Endodermal cell (in vitro differentiated cells): ENCODE data around the gene GRM7. TPM values are rescaled to one million over a fixed set of nuclear protein-coding genes. Genes with fewer than 3 reads are reported as not detected.

Experiments
- DNase-seq: peaks from one replicate; pipeline ENCODE4 v3.0.0-alpha.2; 2017
- H3K27ac ChIP-seq: 2 replicates; pipeline ENCODE4 v1.5.1; 2013; ENCODE audit warnings: mild to moderate bottlenecking, low read depth, low read length, moderate library complexity
- H3K27me3 ChIP-seq: 2 replicates; pipeline ENCODE4 v1.6.1; 2013; ENCODE audit warnings: mild to moderate bottlenecking, low read length, moderate library complexity; ENCODE audit not compliant: insufficient read depth, control insufficient read depth, poor library complexity, severe bottlenecking
- H3K36me3 ChIP-seq: 2 replicates; pipeline ENCODE4 v1.7.0; 2013; ENCODE audit warnings: mild to moderate bottlenecking, low read length, moderate library complexity; ENCODE audit not compliant: control insufficient read depth, insufficient read depth
- H3K4me1 ChIP-seq: one replicate; pipeline ENCODE4 v1.7.0; 2013; ENCODE audit warnings: low read length; ENCODE audit not compliant: control insufficient read depth, insufficient read depth
- H3K4me3 ChIP-seq: 2 replicates; pipeline ENCODE4 v1.5.1; 2013; ENCODE audit warnings: mild to moderate bottlenecking, low read length, moderate library complexity
- H3K9ac ChIP-seq: 2 replicates; pipeline ENCODE4 v1.6.1; 2013; ENCODE audit warnings: mild to moderate bottlenecking, low read length, moderate library complexity; ENCODE audit not compliant: poor library complexity, severe bottlenecking; ENCODE audit errors: extremely low read depth
- H3K9me3 ChIP-seq: 2 replicates; pipeline ENCODE4 v1.6.1; 2013; ENCODE audit warnings: mild to moderate bottlenecking, low read length, moderate library complexity; ENCODE audit not compliant: control insufficient read depth
- H3K27ac Mint-ChIP-seq: 2 replicates; pipeline ENCODE4 v1.8.0; 2020; ENCODE audit warnings: mixed read lengths
- H3K27me3 Mint-ChIP-seq: 2 replicates; pipeline ENCODE4 v1.8.0; 2021; ENCODE audit warnings: mild to moderate bottlenecking, mixed read lengths; ENCODE audit not compliant: insufficient read depth
- H3K36me3 Mint-ChIP-seq: 2 replicates; pipeline ENCODE4 v1.8.0; 2020; ENCODE audit warnings: low read depth, mixed read lengths
- H3K4me1 Mint-ChIP-seq: 2 replicates; pipeline ENCODE4 v1.8.0; 2020; ENCODE audit warnings: mixed read lengths
- H3K4me3 Mint-ChIP-seq: 2 replicates; pipeline ENCODE4 v1.8.0; 2020; ENCODE audit warnings: mild to moderate bottlenecking, moderate library complexity, mixed read lengths
- H3K9me3 Mint-ChIP-seq: 2 replicates; pipeline ENCODE4 v1.8.0; 2020; ENCODE audit warnings: mild to moderate bottlenecking, mixed read lengths
- CTCF ChIP-seq: fragments of 200-600 bp; sonication (generic); conservative IDR thresholded peaks from 2 replicates; pipeline ENCODE4 v1.5.0; 2021; ENCODE audit warnings: antibody characterized with exemption, mild to moderate bottlenecking
- WGBS, 2 experiments: methylation state at CpG; one replicate each; pipeline versions ENCODE4 v1.1.5 to v1.1.7; 2013; ENCODE audit warnings: missing lambda C conversion rate in 2 of 2, mixed read lengths in 1 of 2; ENCODE audit not compliant: insufficient coverage in 1 of 2, insufficient read length in 1 of 2; 5-methylcytosine and 5-hydroxymethylcytosine counted together
- total RNA-seq, 2 donors: library from RNA; stranded (reverse); fragmentation: NEBNext Ultra II Directional in 1 of 2; extraction: Animal tissue kit (Norgen Biotek cat#: 25700) in 1 of 2; gene quantifications; 2 replicates in 1 of 2; 3 replicates in 1 of 2; pipeline ENCODE4 v1.2.1, GENCODE V29; 2021

GRM7 gene
- total RNA-seq, 2 donors from 2014 or later = 0.11 to 0.73 TPM

DNA sequence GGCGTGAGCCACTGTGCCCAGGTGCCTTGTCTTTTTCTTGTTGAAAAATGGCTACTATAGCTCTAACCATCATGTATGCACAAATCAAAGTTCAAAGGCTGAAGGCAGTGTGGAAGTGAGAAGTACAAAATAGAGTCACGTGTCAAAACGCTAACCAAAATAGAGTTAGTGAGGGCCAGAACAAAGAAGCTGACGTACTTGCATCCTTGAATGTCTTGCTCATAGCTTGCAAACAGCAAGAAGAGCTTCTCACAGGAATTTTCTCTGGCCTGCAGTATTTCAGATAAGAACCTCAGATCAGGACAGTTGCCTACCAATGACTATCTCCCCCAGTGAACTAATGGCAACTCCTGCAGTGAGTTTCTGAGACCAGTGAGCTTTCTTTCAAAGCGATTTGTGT, 713.5 kb downstream of the GRM7 start:
- no peak for TF ChIP-seq CTCF
- DNase-seq = no peak
- no peak overlapping the region for H3K9ac ChIP-seq
- Mint-ChIP-seq H3K27ac (no peak overlapping the region), H3K36me3 (peaks cover 17% of the 10 kb centered on the region), H3K4me1 (peaks cover 3% of the 10 kb centered on the region), H3K9me3 (peaks cover 26% of the 10 kb centered on the region), H3K4me3 (no peak overlapping the region), H3K27me3 (no peaks in the 10 kb centered on the region)
- no peaks in the 10 kb centered on the region for H3K4me1 ChIP-seq
- 89 to 91% methylated on average over 4 to 5 of the region's 5 CpGs for WGBS, 2 experiments
- no peak overlapping the region for H3K4me3 ChIP-seq
- no peaks in the 10 kb centered on the region for H3K27me3 ChIP-seq
- H3K9me3 ChIP-seq = peaks cover 17% of the 10 kb centered on the region
- H3K27ac ChIP-seq = peak overlapping the region; percentile 5
- no peaks in the 10 kb centered on the region for H3K36me3 ChIP-seq

DNA sequence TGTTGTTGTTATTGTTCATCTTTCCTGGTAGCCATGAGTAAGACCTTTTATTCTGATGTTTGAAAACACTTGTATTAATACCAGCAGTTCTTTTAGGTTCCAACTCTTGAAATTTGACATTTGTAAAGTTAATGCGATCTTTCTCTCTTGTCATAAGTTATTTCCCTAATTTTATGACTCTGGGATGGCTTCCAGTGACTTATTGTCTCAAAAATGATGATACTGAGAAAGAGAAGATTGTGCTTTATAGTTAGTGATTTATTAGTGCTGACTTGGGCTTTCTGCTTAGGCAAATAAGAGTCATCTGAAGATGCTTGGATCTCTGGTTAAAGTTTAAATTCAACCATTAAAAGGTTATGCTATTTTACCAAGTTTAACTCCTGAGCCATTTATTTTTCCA, 715.2 kb downstream of the GRM7 start:
- Histone ChIP-seq H3K27me3 (no peaks in the 10 kb centered on the region), H3K9me3 (peaks cover 14% of the 10 kb centered on the region), H3K27ac (no peak overlapping the region), H3K9ac (no peak overlapping the region), H3K4me1 (no peaks in the 10 kb centered on the region), H3K4me3 (no peak overlapping the region), H3K36me3 (no peaks in the 10 kb centered on the region)
- H3K27ac Mint-ChIP-seq = no peak overlapping the region
- TF ChIP-seq CTCF = no peak
- no peak overlapping the region for H3K4me3 Mint-ChIP-seq
- H3K36me3 Mint-ChIP-seq = peaks cover 10% of the 10 kb centered on the region
- DNase-seq = no peak
- 92 to 100% methylated on average over 1 of the region's 1 CpG for WGBS, 2 experiments
- peaks cover 3% of the 10 kb centered on the region for H3K4me1 Mint-ChIP-seq
- H3K9me3 Mint-ChIP-seq = peaks cover 13% of the 10 kb centered on the region
- no peaks in the 10 kb centered on the region for H3K27me3 Mint-ChIP-seq

- 95 to 100% methylated on average over 3 of the region's 3 CpGs for whole genome bisulfite sequencing, 2 experiments
- Histone ChIP-seq H3K36me3 (no peaks in the 10 kb centered on the region), H3K4me1 (no peaks in the 10 kb centered on the region), H3K27ac (no peak overlapping the region), H3K4me3 (no peak overlapping the region), H3K9ac (no peak overlapping the region), H3K9me3 (peaks cover 9% of the 10 kb centered on the region), H3K27me3 (no peaks in the 10 kb centered on the region)
- Mint-ChIP-seq H3K4me3 (no peak overlapping the region), H3K36me3 (peaks cover 6% of the 10 kb centered on the region), H3K9me3 (peaks cover 9% of the 10 kb centered on the region), H3K27ac (no peak overlapping the region), H3K27me3 (no peaks in the 10 kb centered on the region), H3K4me1 (peaks cover 3% of the 10 kb centered on the region)
- DNase-seq = no peak
- TF ChIP-seq CTCF = no peak
Observed at GRCh38 chr3:7576506-7576905, 715.6 kb downstream of the GRM7 start.
